Astrocyte (in vitro differentiated cells and primary cell): Measurements from ENCODE around the gene C2orf15. TPM values are rescaled to one million over a fixed set of nuclear protein-coding genes. Genes with fewer than 3 reads are reported as not detected.

Experiments used
- DNase-seq: peaks from one replicate; pipeline ENCODE4 v3.0.0-alpha.2; 2010; ENCODE audit warnings: low read depth
- FAIRE-seq: peaks from 2 replicates; lab custom pipeline; 2011; peaks lifted over from hg19 to GRCh38; lab: Jason Lieb, UNC
- H2AFZ ChIP-seq: 2 replicates; pipeline ENCODE4 v1.6.0; 2012; ENCODE audit warnings: low read depth, low read length, inconsistent platforms
- H3K27ac ChIP-seq: 2 replicates; pipeline ENCODE4 v1.5.1; 2011; ENCODE audit warnings: low read depth, low read length, inconsistent platforms
- H3K27me3 ChIP-seq: 2 replicates; pipeline ENCODE4 v1.6.0; 2011; ENCODE audit warnings: low read length, inconsistent platforms; ENCODE audit not compliant: insufficient read depth
- H3K36me3 ChIP-seq: 2 replicates; pipeline ENCODE4 v1.5.1; 2011; ENCODE audit warnings: low read length, inconsistent platforms; ENCODE audit not compliant: insufficient read depth
- H3K4me1 ChIP-seq: 2 replicates; pipeline ENCODE4 v1.5.1; 2011; ENCODE audit warnings: low read length, inconsistent platforms; ENCODE audit not compliant: insufficient read depth
- H3K4me2 ChIP-seq: 2 replicates; pipeline ENCODE4 v1.6.0; 2012; ENCODE audit warnings: low read length, inconsistent platforms
- H3K4me3 ChIP-seq: 2 replicates; pipeline ENCODE4 v1.5.1; 2011; ENCODE audit warnings: low read depth, mild to moderate bottlenecking, low read length, inconsistent platforms; ENCODE audit not compliant: insufficient read depth
- H3K79me2 ChIP-seq: 2 replicates; pipeline ENCODE4 v1.6.0; 2012; ENCODE audit warnings: mild to moderate bottlenecking, low read length, inconsistent platforms; ENCODE audit not compliant: insufficient read depth
- H3K9ac ChIP-seq: 2 replicates; pipeline ENCODE4 v1.6.0; 2012; ENCODE audit warnings: mild to moderate bottlenecking, low read length, inconsistent platforms
- H3K9me3 ChIP-seq: 2 replicates; pipeline ENCODE4 v1.5.1; 2012; ENCODE audit warnings: low read depth, mild to moderate bottlenecking, low read length, inconsistent platforms; ENCODE audit not compliant: insufficient read depth
- H4K20me1 ChIP-seq: 2 replicates; pipeline ENCODE4 v1.6.0; 2012; ENCODE audit warnings: low read length, inconsistent platforms; ENCODE audit not compliant: insufficient read depth
- H3K27ac Mint-ChIP-seq: one replicate; pipeline ENCODE4 v1.8.0; 2021; ENCODE audit warnings: mild to moderate bottlenecking, mixed read lengths; ENCODE audit not compliant: unreplicated experiment
- H3K27me3 Mint-ChIP-seq: one replicate; pipeline ENCODE4 v1.8.0; 2021; ENCODE audit warnings: low read depth, mixed read lengths; ENCODE audit not compliant: unreplicated experiment
- H3K36me3 Mint-ChIP-seq: one replicate; pipeline ENCODE4 v1.8.0; 2021; ENCODE audit warnings: low read depth, mixed read lengths; ENCODE audit not compliant: unreplicated experiment
- H3K4me1 Mint-ChIP-seq: one replicate; pipeline ENCODE4 v1.8.0; 2021; ENCODE audit warnings: low read depth, mixed read lengths; ENCODE audit not compliant: unreplicated experiment
- H3K4me3 Mint-ChIP-seq: one replicate; pipeline ENCODE4 v1.8.0; 2021; ENCODE audit warnings: mild to moderate bottlenecking, moderate library complexity, mixed read lengths; ENCODE audit not compliant: unreplicated experiment
- H3K9me3 Mint-ChIP-seq: one replicate; pipeline ENCODE4 v1.8.0; 2021; ENCODE audit warnings: mild to moderate bottlenecking, mixed read lengths; ENCODE audit not compliant: unreplicated experiment
- CTCF ChIP-seq: IDR thresholded peaks from 2 replicates; pipeline ENCODE4 v1.5.1; 2011; ENCODE audit warnings: low read depth, mild to moderate bottlenecking, inconsistent platforms, low read length, moderate library complexity; ENCODE audit not compliant: insufficient read depth
- EZH2 ChIP-seq: IDR thresholded peaks from 2 replicates; pipeline ENCODE4 v1.6.1; 2012; ENCODE audit warnings: mild to moderate bottlenecking, low read length, inconsistent platforms; ENCODE audit not compliant: insufficient read depth
- total RNA-seq: library from RNA; stranded (reverse); gene quantifications from 2 replicates; pipeline ENCODE4 v1.2.1, GENCODE V29; 2021

The C2orf15 gene
- total RNA-seq, 1 donor from 2014 or later, result 0.59 TPM

DNA sequence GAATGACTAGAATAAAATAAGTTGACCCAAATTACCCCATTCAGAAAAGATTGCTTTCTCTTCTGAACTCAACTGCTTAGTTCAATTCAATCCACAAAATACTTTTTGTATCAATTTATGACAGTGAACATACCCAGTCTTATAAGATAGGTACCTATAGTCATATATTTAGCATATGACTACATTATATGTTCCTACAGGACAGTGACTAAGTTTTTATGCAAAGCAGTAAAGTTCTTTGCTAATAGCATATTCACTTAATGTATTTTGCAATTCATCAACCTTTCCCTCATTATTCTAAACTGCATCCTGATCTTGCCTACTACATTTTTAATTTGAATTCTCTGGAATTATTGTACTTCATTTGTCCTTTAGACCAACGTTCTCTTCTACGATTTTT, 30.3 kb upstream of the C2orf15 start:
- no peaks in the 10 kb centered on the region for H3K4me1 ChIP-seq
- H3K9me3 Mint-ChIP-seq, result no peaks in the 10 kb centered on the region
- no peaks in the 10 kb centered on the region for H3K36me3 Mint-ChIP-seq
- no peaks in the 10 kb centered on the region for H3K36me3 ChIP-seq
- H3K79me2 ChIP-seq, result no peaks in the 10 kb centered on the region
- no peak overlapping the region for H3K27ac Mint-ChIP-seq
- no peak overlapping the region for H3K4me2 ChIP-seq
- H3K9ac ChIP-seq, result no peak overlapping the region
- no peak overlapping the region for H2AFZ ChIP-seq
- H3K4me1 Mint-ChIP-seq, result peaks cover 3% of the 10 kb centered on the region
- H3K27me3 Mint-ChIP-seq, result no peaks in the 10 kb centered on the region
- no peak for FAIRE-seq
- no peak for DNase-seq
- H4K20me1 ChIP-seq, result no peaks in the 10 kb centered on the region
- H3K9me3 ChIP-seq, result no peaks in the 10 kb centered on the region
- no peak overlapping the region for H3K27ac ChIP-seq
- no peak overlapping the region for H3K4me3 ChIP-seq
- no peak overlapping the region for H3K4me3 Mint-ChIP-seq
- no peaks in the 10 kb centered on the region for H3K27me3 ChIP-seq
- TF ChIP-seq EZH2, result no peak

DNA sequence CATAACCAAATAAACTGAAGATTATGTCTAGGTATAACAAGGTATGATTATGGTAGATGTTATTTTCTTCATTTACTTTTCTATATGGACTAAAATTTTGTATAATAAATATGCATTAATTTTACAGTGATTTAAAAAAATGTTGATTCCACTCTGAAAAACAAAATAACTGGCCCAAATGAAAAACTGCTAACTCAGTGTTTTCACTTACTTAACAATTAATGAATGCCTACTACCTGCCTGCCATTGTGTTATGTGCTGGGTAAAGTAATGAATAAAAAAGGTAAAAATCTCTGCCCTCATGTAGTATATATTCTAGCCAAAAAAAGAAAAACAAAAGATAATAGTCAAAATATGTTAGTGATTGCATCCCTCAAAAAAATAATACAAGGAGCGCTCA, 29.6 kb upstream of the C2orf15 start:
- H3K36me3 Mint-ChIP-seq, result no peaks in the 10 kb centered on the region
- H3K9me3 Mint-ChIP-seq, result no peaks in the 10 kb centered on the region
- H3K27ac Mint-ChIP-seq, result no peak overlapping the region
- Histone ChIP-seq H2AFZ (no peak overlapping the region), H3K9me3 (no peaks in the 10 kb centered on the region), H3K4me3 (no peak overlapping the region), H3K9ac (no peak overlapping the region), H4K20me1 (no peaks in the 10 kb centered on the region), H3K4me2 (no peak overlapping the region), H3K79me2 (no peaks in the 10 kb centered on the region), H3K27ac (no peak overlapping the region), H3K36me3 (no peaks in the 10 kb centered on the region), H3K27me3 (no peaks in the 10 kb centered on the region), H3K4me1 (no peaks in the 10 kb centered on the region)
- H3K4me1 Mint-ChIP-seq, result peaks cover 3% of the 10 kb centered on the region
- H3K4me3 Mint-ChIP-seq, result no peak overlapping the region
- FAIRE-seq, result no peak
- no peak for DNase-seq
- H3K27me3 Mint-ChIP-seq, result no peaks in the 10 kb centered on the region
- TF ChIP-seq CTCF (no peak), EZH2 (no peak)

DNA sequence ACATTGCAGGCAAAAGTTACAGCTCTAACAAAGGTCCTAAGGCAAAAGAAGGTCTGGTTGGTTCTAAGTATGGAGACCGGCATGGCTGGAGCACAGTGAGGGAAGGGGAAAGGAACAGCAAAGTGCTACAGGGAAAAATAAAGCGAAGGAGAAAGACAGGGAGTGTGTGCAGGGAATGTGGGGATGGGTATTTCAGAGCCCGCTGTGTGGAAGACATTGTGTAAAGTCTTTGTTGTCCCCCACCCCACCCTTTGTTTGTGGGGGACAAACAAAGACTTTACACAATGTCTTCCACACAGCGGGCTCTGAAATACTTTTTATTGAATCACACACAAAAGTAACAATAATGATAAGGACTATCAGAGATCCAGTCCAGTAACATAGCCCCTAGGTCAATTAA, 28.9 kb upstream of the C2orf15 start:
- no peaks in the 10 kb centered on the region for H3K79me2 ChIP-seq
- no peak overlapping the region for H2AFZ ChIP-seq
- Mint-ChIP-seq H3K27me3 (no peaks in the 10 kb centered on the region), H3K4me1 (peaks cover 3% of the 10 kb centered on the region), H3K9me3 (no peaks in the 10 kb centered on the region), H3K4me3 (no peak overlapping the region), H3K36me3 (no peaks in the 10 kb centered on the region), H3K27ac (no peak overlapping the region)
- H3K4me1 ChIP-seq, result no peaks in the 10 kb centered on the region
- DNase-seq (no peak), FAIRE-seq (no peak)
- no peak overlapping the region for H3K4me3 ChIP-seq
- no peaks in the 10 kb centered on the region for H3K9me3 ChIP-seq
- no peak for TF ChIP-seq CTCF
- no peak for TF ChIP-seq EZH2
- H3K27me3 ChIP-seq, result no peaks in the 10 kb centered on the region
- no peak overlapping the region for H3K4me2 ChIP-seq
- H3K27ac ChIP-seq, result no peak overlapping the region
- no peak overlapping the region for H3K9ac ChIP-seq
- no peaks in the 10 kb centered on the region for H4K20me1 ChIP-seq
- H3K36me3 ChIP-seq, result no peaks in the 10 kb centered on the region
